Transverse colon (tissue), 4 donors: Measurements from ENCODE around the gene ANXA1. TPM values are rescaled to one million over a fixed set of nuclear protein-coding genes. Genes with fewer than 3 reads are reported as not detected.

Experiments
- DNase-seq: peaks from one replicate; pipeline ENCODE4 v3.0.0-alpha.2; 2019
- H3K27ac ChIP-seq, 4 donors: fragments of 200-600 bp; sonication (generic); 2 replicates each; pipeline ENCODE4 v1.5.1; 2016 to 2018; ENCODE audit warnings: inconsistent platforms in 4 of 4
- H3K27me3 ChIP-seq: fragments of 200-600 bp; sonication (generic); 2 replicates; pipeline ENCODE4 v1.5.1; 2017; ENCODE audit warnings: inconsistent platforms
- H3K36me3 ChIP-seq, 4 donors: fragments of 200-600 bp; sonication (generic); 2 replicates each; pipeline ENCODE4 v1.5.1; 2017 to 2019; ENCODE audit warnings: inconsistent platforms in 4 of 4
- H3K4me1 ChIP-seq, 4 donors: fragments of 200-600 bp; sonication (generic); 2 replicates each; pipeline ENCODE4 v1.5.1; 2017 to 2020; ENCODE audit warnings: inconsistent platforms in 4 of 4
- H3K4me3 ChIP-seq, 4 donors: fragments of 200-600 bp; sonication (generic); 1 replicate in 1 of 4; 2 replicates in 3 of 4; pipeline versions ENCODE4 v1.5.1 to v1.6.1; 2017 to 2019; ENCODE audit warnings: inconsistent platforms in 4 of 4
- H3K9me3 ChIP-seq, 2 donors: fragments of 200-600 bp; sonication (generic); 2 replicates each; pipeline ENCODE4 v1.5.1; 2017 to 2019; ENCODE audit warnings: inconsistent platforms in 2 of 2
- EP300 ChIP-seq: sonication (generic); formaldehyde crosslinking; IDR thresholded peaks from one replicate; pipeline ENCODE4 v1.6.1; 2017; ENCODE audit warnings: antibody characterized with exemption, low read depth
- POLR2A ChIP-seq: fragments of 450-650 bp; IDR thresholded peaks from one replicate; pipeline ENCODE4 v1.6.1; 2016; ENCODE audit warnings: antibody characterized with exemption, mild to moderate bottlenecking, moderate library complexity
- POLR2AphosphoS5 ChIP-seq, 3 donors: sonication (generic); formaldehyde crosslinking; IDR thresholded peaks; one replicate each; pipeline ENCODE4 v1.6.1; 2016; ENCODE audit warnings: antibody characterized with exemption in 3 of 3
- WGBS, 2 donors: methylation state at CpG; one replicate each; pipeline ENCODE4 v1.1.5; 2018; ENCODE audit warnings: low coverage in 1 of 2; 5-methylcytosine and 5-hydroxymethylcytosine counted together
- in situ Hi-C, 4 donors: fragments of 200-750 bp; cut with MboI; loops; one replicate each; pipeline versions ENCODE4 v1.15.0 to v1.15.1; 2017; ENCODE audit warnings: low sequenced_read_pairs in 3 of 4, low pct_ligation_motif_present in 1 of 4, low pct_unique_long_range_greater_than_20kb in 1 of 4
- intact Hi-C: fragments of 100-400 bp; cut with DNase I; formaldehyde crosslinking; loops from one replicate; pipeline ENCODE4 v1.15.1; 2023; ENCODE audit warnings: low total_unique reads
- total RNA-seq, 4 donors: library from RNA; depleted of rRNA; stranded (reverse); fragments of >200 nt; gene quantifications; one replicate each; pipeline ENCODE4 v1.1.0, GENCODE V29; 2016
- TF ChIP-seq, protein P1 (sequence below), 5 experiments: fragments of 200-600 bp in 3 of 5; fragments of 450-650 bp in 2 of 5; sonication (generic) in 3 of 5; IDR thresholded peaks; 1 replicate in 2 of 5; 2 replicates in 3 of 5; pipeline ENCODE4 v1.5.1; 2016 to 2017; ENCODE audit warnings: antibody characterized with exemption in 5 of 5, inconsistent platforms in 3 of 5, mild to moderate bottlenecking in 2 of 5, moderate library complexity in 1 of 5

ANXA1 gene
- total RNA-seq, 4 donors from 2014 or later: 33.3 to 160 (median 66.9) TPM

DNA sequence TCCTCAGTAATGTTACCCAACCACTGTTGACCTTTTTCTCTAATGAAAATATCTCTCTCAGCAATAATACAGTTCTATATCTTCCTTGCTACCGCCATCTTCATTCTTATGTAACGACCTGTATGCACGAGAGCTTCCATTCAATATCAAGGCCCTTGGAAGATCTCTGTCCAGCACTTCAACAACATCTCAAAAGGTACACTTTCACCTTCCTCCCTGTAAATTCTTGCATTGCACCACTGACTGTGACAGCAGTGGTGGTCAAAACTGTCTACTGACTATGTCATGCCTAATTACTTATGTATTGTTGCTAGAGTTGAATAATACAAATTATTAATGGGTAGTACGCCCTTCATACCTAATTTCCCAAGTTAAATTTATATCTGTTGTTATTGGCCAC, 53.3 kb downstream of the ANXA1 start:
- Histone ChIP-seq H3K4me3 (no peak overlapping the region), H3K9me3 (no peaks in the 10 kb centered on the region), H3K36me3 (no peaks in the 10 kb centered on the region), H3K4me1 (no peaks in the 10 kb centered on the region), H3K27me3 (no peaks in the 10 kb centered on the region), H3K27ac (no peak overlapping the region)
- in situ Hi-C loops: loop anchor here in 2 of 4 donors (25.0 kb wide), 1 partner anchor 1357 kb away; no protein-coding TSS in a partner anchor
- WGBS, 2 donors: 57 to 66% methylated on average over 4 of the region's 4 CpGs
- no peak for DNase-seq
- intact Hi-C loops: no loop called here
- TF ChIP-seq POLR2AphosphoS5 (IDR thresholded peaks at IDR 0.05) (no peak), EP300 (no peak), POLR2A (no peak)
- TF ChIP-seq, protein P1, sequence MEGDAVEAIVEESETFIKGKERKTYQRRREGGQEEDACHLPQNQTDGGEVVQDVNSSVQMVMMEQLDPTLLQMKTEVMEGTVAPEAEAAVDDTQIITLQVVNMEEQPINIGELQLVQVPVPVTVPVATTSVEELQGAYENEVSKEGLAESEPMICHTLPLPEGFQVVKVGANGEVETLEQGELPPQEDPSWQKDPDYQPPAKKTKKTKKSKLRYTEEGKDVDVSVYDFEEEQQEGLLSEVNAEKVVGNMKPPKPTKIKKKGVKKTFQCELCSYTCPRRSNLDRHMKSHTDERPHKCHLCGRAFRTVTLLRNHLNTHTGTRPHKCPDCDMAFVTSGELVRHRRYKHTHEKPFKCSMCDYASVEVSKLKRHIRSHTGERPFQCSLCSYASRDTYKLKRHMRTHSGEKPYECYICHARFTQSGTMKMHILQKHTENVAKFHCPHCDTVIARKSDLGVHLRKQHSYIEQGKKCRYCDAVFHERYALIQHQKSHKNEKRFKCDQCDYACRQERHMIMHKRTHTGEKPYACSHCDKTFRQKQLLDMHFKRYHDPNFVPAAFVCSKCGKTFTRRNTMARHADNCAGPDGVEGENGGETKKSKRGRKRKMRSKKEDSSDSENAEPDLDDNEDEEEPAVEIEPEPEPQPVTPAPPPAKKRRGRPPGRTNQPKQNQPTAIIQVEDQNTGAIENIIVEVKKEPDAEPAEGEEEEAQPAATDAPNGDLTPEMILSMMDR (IDR thresholded peaks at IDR 0.05): no peak

DNA sequence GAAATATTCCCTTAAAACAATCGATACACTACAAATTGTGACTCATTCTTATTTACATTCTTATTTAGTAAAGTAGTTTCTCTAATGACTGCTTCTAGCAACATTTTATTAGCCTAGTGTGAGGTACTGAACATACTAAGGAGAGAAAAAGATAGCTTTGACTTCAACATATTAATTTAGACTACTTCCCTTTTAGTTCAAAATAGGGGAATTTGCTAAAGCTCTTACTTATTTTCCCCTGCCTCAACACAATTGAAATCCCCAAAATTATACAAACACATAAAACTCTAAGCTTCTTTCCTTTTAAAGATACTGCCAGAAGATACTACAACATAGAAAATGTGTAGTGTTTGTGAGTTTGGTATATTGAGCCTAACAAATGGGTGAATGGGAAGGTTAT, 55.2 kb downstream of the ANXA1 start:
- 67 to 88% methylated on average over 1 of the region's 1 CpG for WGBS, 2 donors
- Histone ChIP-seq H3K36me3 (no peaks in the 10 kb centered on the region), H3K27ac (no peak overlapping the region), H3K27me3 (no peaks in the 10 kb centered on the region), H3K4me3 (no peak overlapping the region), H3K4me1 (no peaks in the 10 kb centered on the region), H3K9me3 (no peaks in the 10 kb centered on the region)
- DNase-seq: no peak
- intact Hi-C loops: no loop called here
- in situ Hi-C loops: loop anchor here in 2 of 4 donors (25.0 kb wide), 1 partner anchor 1355 kb away; no protein-coding TSS in a partner anchor
- TF ChIP-seq, protein P1 (IDR thresholded peaks at IDR 0.05): no peak
- TF ChIP-seq POLR2A (no peak), EP300 (no peak), POLR2AphosphoS5 (IDR thresholded peaks at IDR 0.05) (no peak)

DNA sequence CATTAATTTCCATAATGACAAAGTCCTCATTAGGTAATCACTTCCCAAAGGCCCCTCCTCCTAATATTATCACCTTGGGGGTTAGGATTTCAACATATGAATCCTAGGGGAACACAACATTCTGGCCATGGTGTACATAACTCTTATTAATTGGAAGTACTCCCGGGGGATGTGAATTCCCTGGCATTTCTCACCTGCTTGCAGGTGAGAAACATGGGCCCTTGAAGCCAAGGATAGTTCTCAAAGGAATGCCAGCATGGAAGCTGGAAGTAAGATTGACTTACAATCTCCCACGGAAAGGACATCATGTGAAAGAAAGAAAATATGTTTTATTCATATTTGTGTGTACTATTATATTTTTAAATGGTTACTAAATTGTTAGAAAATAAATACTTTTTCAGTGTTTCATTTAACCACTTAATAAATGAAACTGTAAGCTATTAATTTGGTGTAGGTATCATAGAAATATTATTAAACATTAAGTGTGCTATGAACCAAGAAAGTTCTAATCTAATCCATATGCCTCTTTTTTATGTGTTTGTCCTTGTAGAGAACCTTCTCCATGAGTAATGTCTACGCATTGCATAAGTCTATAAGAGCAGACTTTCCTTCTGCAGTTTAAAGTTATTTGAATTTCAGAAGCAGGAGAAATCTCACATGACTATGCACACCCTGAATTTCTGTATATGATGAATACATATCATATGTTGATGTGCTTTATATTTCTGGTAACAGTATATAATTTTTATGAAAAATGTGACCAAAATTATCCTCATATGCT, 59.4 kb downstream of the ANXA1 start:
- 53% methylated on average over 3 of the region's 3 CpGs for WGBS, 2 donors
- no peaks in the 10 kb centered on the region for H3K27me3 ChIP-seq

DNA sequence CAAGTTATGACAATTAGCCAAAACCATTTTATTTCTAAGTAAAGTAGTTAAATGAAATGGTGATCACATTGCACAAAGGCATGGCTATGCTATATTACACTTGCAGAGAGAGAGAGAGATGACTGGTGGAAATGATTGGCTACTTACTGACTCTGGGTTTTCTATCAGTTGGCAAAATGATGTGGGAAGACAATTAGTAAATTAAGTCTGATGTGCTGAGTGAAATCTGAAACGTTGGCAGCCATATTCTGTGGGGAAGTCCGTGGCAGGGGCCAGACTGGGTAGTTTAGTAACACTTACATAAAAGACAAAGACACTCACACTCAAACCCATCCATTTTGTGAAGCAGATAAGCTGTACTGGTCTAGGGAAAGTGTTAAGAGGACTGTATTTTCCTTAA, 61.6 kb downstream of the ANXA1 start:
- H3K36me3 ChIP-seq: no peaks in the 10 kb centered on the region
- no peaks in the 10 kb centered on the region for H3K4me1 ChIP-seq
- in situ Hi-C loops: loop anchor here in 2 of 4 donors (25.0 kb wide), 1 partner anchor 1349 kb away; no protein-coding TSS in a partner anchor
- 52 to 68% methylated on average over 2 of the region's 2 CpGs for WGBS, 2 donors
- H3K4me3 ChIP-seq: no peak overlapping the region
- no peaks in the 10 kb centered on the region for H3K27me3 ChIP-seq
- H3K27ac ChIP-seq: no peak overlapping the region
- TF ChIP-seq, protein P1 (IDR thresholded peaks at IDR 0.05): no peak
- no peak for TF ChIP-seq EP300
- DNase-seq: no peak
- intact Hi-C loops: no loop called here
- H3K9me3 ChIP-seq: no peaks in the 10 kb centered on the region

More for the DNA sequence above, 59.4 kb downstream of the ANXA1 start:
- no peaks in the 10 kb centered on the region for H3K9me3 ChIP-seq
- in situ Hi-C loops: loop anchor here in 2 of 4 donors (25.0 kb wide), 1 partner anchor 1351 kb away; no protein-coding TSS in a partner anchor
- TF ChIP-seq POLR2AphosphoS5 (IDR thresholded peaks at IDR 0.05) (no peak), EP300 (no peak), POLR2A (no peak)
- TF ChIP-seq, protein P1 (IDR thresholded peaks at IDR 0.05): no peak
- intact Hi-C loops: no loop called here
- no peak overlapping the region for H3K4me3 ChIP-seq
- no peaks in the 10 kb centered on the region for H3K4me1 ChIP-seq
- H3K27ac ChIP-seq: no peak overlapping the region
- no peaks in the 10 kb centered on the region for H3K36me3 ChIP-seq
- DNase-seq: no peak
